ENCODE measurements around the gene PRR20E.
"Not testable (repeated sequence)": the region's sequence is repeated elsewhere in the genome, so short reads cannot be mapped to it uniquely, and the experiment has no call there.

Gene PRR20E

DNA sequence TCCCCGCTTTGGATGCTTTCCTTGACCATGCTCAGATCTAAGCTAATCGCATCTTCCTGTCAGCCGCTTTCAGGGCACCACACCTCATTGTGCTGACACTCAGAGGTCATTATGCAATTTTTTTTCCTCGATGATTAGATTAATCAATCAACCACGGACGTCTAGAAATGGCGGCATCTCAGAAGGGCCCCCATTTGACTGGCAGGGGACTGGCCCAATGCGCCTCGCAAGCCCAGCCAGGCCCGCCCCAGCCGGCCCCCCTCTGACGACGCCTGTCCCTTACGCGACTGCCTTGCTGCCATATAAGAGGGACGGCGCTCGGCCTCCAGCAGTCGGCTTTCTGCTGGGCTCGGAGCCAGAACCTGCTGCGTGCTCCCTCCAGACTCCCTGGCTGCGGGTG lies at the start of gene PRR20E:
PRR20E (plus strand) TSS at position 301 of the 400 bp plus-strand sequence. CDS start 387 bp downstream, outside the sequence.
- not testable (repeated sequence) for H3K4me1 ChIP-seq (ENCODE audit: control insufficient read depth, insufficient read depth, low read length, unreplicated experiment); H3K79me2 ChIP-seq (ENCODE audit: control insufficient read depth, insufficient read depth, low read length, unreplicated experiment); H2AFZ ChIP-seq (ENCODE audit: low read length, unreplicated experiment); H3K36me3 ChIP-seq (ENCODE audit: insufficient read depth, low read length); H3K27me3 ChIP-seq (ENCODE audit: insufficient read depth, low read length); H3K4me3 ChIP-seq (ENCODE audit: low read depth, low read length); H3K27ac ChIP-seq (ENCODE audit: low read depth, low read length)

DNA sequence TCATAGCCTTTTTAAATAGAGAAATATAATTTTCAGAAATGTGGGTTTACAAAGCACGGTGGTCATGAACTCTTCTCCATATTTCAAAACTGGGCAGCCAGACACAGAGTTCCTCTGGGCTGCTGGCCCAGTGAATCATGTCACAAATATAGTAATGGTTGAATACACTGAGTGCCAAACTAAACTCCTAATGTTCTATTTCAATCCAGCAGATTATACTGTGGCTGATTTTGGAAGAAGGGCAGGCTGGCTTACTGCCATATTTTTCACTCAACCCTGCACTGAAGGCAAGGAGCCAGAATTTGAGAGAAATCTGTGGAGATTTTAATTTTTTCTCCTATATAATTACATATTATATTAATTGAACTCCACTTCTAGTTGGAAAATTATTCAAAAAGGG lies 43.3 kb upstream of the PRR20E start:
- H3K27me3 ChIP-seq (ENCODE audit: insufficient read depth, low read length) = no peaks in the 10 kb centered on the region
- no peak overlapping the region for H3K27ac ChIP-seq (ENCODE audit: low read depth, low read length)
- no peak overlapping the region for H3K4me3 ChIP-seq (ENCODE audit: low read depth, low read length)
- H3K36me3 ChIP-seq (ENCODE audit: insufficient read depth, low read length) = no peaks in the 10 kb centered on the region
- H2AFZ ChIP-seq (ENCODE audit: low read length, unreplicated experiment) = no peak overlapping the region
- H3K4me1 ChIP-seq (ENCODE audit: control insufficient read depth, insufficient read depth, low read length, unreplicated experiment) = no peaks in the 10 kb centered on the region
- H3K79me2 ChIP-seq (ENCODE audit: control insufficient read depth, insufficient read depth, low read length, unreplicated experiment) = no peaks in the 10 kb centered on the region

DNA sequence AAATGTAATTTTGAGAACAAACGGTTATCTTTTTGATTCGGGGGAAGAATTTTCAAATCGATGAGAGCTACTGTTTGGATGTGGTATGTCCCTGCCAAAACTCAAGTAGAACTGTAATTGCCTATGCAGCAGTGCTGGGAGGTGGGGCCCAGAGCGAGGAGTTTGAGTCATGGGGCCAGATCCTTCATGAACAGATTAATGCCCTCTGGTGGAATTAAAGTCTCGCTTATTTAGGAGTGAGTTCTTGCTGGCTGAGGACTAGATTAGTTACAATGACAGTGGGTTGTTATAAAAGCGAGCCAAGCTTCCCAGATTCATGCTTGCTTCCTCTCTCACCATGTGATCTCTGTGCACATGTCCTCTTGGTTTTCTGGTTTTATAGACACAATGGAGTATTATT lies 38.1 kb upstream of the PRR20E start:
- H3K4me1 ChIP-seq (ENCODE audit: control insufficient read depth, insufficient read depth, low read length, unreplicated experiment) = no peaks in the 10 kb centered on the region
- no peak overlapping the region for H3K27ac ChIP-seq (ENCODE audit: low read depth, low read length)
- H3K27me3 ChIP-seq (ENCODE audit: insufficient read depth, low read length) = no peaks in the 10 kb centered on the region
- no peak overlapping the region for H2AFZ ChIP-seq (ENCODE audit: low read length, unreplicated experiment)
- H3K79me2 ChIP-seq (ENCODE audit: control insufficient read depth, insufficient read depth, low read length, unreplicated experiment) = no peaks in the 10 kb centered on the region
- H3K4me3 ChIP-seq (ENCODE audit: low read depth, low read length) = no peak overlapping the region
- no peaks in the 10 kb centered on the region for H3K36me3 ChIP-seq (ENCODE audit: insufficient read depth, low read length)

DNA sequence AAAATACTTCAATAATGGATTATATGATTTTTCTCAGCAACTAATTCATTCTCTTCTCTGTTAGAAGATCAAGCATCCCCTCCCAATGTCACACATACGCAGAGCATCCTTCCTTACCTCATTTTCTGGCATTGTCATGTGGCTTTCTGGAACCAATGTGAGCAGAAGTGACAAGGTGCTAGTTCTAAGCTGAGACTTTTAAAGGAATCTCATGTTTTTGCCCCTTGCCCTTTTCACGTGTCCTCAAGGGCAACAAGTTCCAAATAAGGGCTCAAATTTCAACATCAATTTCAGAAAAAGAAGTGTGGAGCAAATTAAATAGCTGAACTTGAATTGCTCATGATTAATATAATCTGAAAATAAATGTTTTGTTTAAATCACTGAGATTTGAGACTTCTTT lies 30.9 kb upstream of the PRR20E start:
- Histone ChIP-seq H3K27me3 (ENCODE audit: insufficient read depth, low read length) (no peaks in the 10 kb centered on the region), H2AFZ (ENCODE audit: low read length, unreplicated experiment) (no peak overlapping the region), H3K36me3 (ENCODE audit: insufficient read depth, low read length) (no peaks in the 10 kb centered on the region), H3K4me3 (ENCODE audit: low read depth, low read length) (no peak overlapping the region), H3K4me1 (ENCODE audit: control insufficient read depth, insufficient read depth, low read length, unreplicated experiment) (no peaks in the 10 kb centered on the region), H3K79me2 (ENCODE audit: control insufficient read depth, insufficient read depth, low read length, unreplicated experiment) (no peaks in the 10 kb centered on the region), H3K27ac (ENCODE audit: low read depth, low read length) (no peak overlapping the region)

DNA sequence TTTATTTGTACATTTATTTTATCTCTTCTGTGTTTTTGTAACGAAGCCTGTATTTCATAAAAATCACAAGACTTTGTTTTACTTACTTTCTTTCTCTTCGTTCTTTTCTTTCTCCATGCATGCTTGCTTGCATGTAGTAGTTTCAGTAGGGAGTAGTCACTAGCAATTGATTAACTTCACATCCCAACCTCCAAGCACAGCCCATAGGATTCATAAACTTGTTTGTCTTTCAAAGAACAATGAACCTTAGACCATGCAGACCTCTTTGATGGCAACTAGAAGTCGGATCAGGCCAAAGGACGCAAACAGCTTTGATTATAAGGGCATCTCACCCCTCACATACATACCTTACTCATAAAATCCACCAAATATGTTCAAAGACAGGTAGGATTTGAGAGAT lies 29.4 kb upstream of the PRR20E start:
- no peak overlapping the region for H3K27ac ChIP-seq (ENCODE audit: low read depth, low read length)
- no peak overlapping the region for H2AFZ ChIP-seq (ENCODE audit: low read length, unreplicated experiment)
- no peaks in the 10 kb centered on the region for H3K27me3 ChIP-seq (ENCODE audit: insufficient read depth, low read length)
- no peak overlapping the region for H3K4me3 ChIP-seq (ENCODE audit: low read depth, low read length)
- no peaks in the 10 kb centered on the region for H3K4me1 ChIP-seq (ENCODE audit: control insufficient read depth, insufficient read depth, low read length, unreplicated experiment)
- no peaks in the 10 kb centered on the region for H3K36me3 ChIP-seq (ENCODE audit: insufficient read depth, low read length)
- H3K79me2 ChIP-seq (ENCODE audit: control insufficient read depth, insufficient read depth, low read length, unreplicated experiment) = no peaks in the 10 kb centered on the region

DNA sequence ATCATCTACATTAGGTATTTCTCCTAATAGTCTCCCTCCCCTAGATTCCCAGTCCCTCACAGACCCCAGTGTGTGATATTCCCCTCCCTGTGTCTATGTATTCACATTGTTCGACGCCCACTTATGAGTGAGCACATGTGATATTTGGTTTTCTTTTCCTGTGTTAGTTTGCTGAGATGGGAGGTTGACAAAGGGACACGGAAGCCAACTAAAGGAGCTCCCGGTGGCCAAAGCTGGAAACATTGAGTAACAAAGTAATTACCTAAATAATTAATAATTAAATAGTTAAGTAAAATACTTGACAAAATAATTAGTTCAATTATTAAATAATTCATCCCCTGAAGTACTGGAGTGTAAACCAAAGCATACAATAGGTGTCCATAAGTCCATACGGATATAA lies 28.0 kb upstream of the PRR20E start:
- Histone ChIP-seq H3K36me3 (ENCODE audit: insufficient read depth, low read length) (no peaks in the 10 kb centered on the region), H3K27ac (ENCODE audit: low read depth, low read length) (no peak overlapping the region), H3K27me3 (ENCODE audit: insufficient read depth, low read length) (no peaks in the 10 kb centered on the region), H3K4me1 (ENCODE audit: control insufficient read depth, insufficient read depth, low read length, unreplicated experiment) (no peaks in the 10 kb centered on the region), H2AFZ (ENCODE audit: low read length, unreplicated experiment) (no peak overlapping the region), H3K4me3 (ENCODE audit: low read depth, low read length) (no peak overlapping the region), H3K79me2 (ENCODE audit: control insufficient read depth, insufficient read depth, low read length, unreplicated experiment) (no peaks in the 10 kb centered on the region)

DNA sequence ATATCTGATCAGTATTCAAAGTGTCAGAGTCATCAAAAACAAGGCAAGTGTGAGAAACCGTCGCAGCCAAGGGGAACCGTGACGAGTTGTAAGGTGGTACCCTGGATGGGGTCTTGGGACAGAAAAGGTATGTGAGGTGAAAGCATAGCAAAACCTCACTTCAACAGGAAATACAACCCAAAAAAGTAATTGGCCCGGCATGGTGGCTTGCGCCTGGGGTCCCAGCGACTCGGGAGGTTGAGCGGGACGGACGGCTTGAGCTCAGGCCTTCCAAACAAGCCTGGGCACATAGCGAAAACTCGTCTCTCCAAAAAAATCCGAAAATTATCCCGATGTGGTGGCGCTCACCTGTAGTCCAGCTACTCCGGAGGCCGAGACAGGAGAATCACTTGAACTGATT lies 27.2 kb upstream of the PRR20E start:
- H3K27ac ChIP-seq (ENCODE audit: low read depth, low read length); H3K4me3 ChIP-seq (ENCODE audit: low read depth, low read length): not testable (repeated sequence)

DNA sequence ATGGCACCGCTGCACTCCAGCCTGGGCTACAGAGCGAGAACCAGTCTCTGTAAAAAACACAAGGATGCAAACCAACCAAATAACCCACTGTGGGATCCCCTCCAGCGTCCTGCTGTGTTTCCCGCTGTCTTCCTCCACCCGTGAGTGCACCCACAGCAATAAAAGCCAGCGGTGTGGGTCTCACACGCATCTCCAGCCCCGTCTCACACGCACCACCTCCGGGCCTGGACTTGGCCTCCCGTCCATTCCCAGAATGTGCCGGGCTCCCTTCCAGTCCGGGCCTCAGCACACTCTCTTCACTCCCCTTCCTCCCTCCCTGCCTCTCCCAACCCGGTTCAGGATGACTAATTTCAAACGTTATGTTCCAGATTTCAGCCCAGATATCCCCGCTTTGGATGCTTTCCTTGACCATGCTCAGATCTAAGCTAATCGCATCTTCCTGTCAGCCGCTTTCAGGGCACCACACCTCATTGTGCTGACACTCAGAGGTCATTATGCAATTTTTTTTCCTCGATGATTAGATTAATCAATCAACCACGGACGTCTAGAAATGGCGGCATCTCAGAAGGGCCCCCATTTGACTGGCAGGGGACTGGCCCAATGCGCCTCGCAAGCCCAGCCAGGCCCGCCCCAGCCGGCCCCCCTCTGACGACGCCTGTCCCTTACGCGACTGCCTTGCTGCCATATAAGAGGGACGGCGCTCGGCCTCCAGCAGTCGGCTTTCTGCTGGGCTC lies 26.6 kb upstream of the PRR20E start, which contains the start of gene PRR20A:
PRR20A (plus strand) TSS at position 684 of the 734 bp plus-strand sequence. CDS start 387 bp downstream, outside the sequence.
- H3K79me2 ChIP-seq (ENCODE audit: control insufficient read depth, insufficient read depth, low read length, unreplicated experiment); H2AFZ ChIP-seq (ENCODE audit: low read length, unreplicated experiment); H3K27ac ChIP-seq (ENCODE audit: low read depth, low read length); H3K27me3 ChIP-seq (ENCODE audit: insufficient read depth, low read length); H3K36me3 ChIP-seq (ENCODE audit: insufficient read depth, low read length); H3K4me1 ChIP-seq (ENCODE audit: control insufficient read depth, insufficient read depth, low read length, unreplicated experiment); H3K4me3 ChIP-seq (ENCODE audit: low read depth, low read length): not testable (repeated sequence)

More for the DNA sequence above, 27.2 kb upstream of the PRR20E start:
- not testable (repeated sequence) for H3K36me3 ChIP-seq (ENCODE audit: insufficient read depth, low read length); H2AFZ ChIP-seq (ENCODE audit: low read length, unreplicated experiment); H3K79me2 ChIP-seq (ENCODE audit: control insufficient read depth, insufficient read depth, low read length, unreplicated experiment); H3K27me3 ChIP-seq (ENCODE audit: insufficient read depth, low read length); H3K4me1 ChIP-seq (ENCODE audit: control insufficient read depth, insufficient read depth, low read length, unreplicated experiment)

DNA sequence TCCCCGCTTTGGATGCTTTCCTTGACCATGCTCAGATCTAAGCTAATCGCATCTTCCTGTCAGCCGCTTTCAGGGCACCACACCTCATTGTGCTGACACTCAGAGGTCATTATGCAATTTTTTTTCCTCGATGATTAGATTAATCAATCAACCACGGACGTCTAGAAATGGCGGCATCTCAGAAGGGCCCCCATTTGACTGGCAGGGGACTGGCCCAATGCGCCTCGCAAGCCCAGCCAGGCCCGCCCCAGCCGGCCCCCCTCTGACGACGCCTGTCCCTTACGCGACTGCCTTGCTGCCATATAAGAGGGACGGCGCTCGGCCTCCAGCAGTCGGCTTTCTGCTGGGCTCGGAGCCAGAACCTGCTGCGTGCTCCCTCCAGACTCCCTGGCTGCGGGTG lies 19.8 kb upstream of the PRR20E start, which contains the start of gene PRR20B:
PRR20B (plus strand) TSS at position 301 of the 400 bp plus-strand sequence. CDS start 387 bp downstream, outside the sequence.
- not testable (repeated sequence) for H3K27ac ChIP-seq (ENCODE audit: low read depth, low read length); H3K27me3 ChIP-seq (ENCODE audit: insufficient read depth, low read length)

DNA sequence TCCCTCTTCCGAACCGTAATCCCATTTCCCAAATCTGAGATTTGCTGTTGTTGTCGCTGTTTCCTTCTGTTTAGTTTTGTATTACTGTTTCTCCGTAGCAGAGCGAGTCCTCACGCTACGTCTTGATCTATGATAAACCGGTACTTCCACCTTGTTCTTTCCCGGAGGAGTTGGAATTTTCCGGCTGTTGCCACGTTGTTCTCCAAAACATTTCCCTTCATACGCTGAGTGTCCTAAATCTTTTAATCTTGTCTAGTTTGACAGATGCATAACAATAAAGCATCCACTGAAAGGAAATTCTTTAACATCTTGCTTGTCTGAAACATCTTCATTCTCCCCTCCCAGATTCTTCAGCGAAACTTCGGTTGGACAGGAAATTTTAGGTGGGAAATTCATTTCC lies 18.9 kb upstream of the PRR20E start:
- not testable (repeated sequence) for H3K4me1 ChIP-seq (ENCODE audit: control insufficient read depth, insufficient read depth, low read length, unreplicated experiment); H3K27me3 ChIP-seq (ENCODE audit: insufficient read depth, low read length); H3K4me3 ChIP-seq (ENCODE audit: low read depth, low read length); H2AFZ ChIP-seq (ENCODE audit: low read length, unreplicated experiment); H3K79me2 ChIP-seq (ENCODE audit: control insufficient read depth, insufficient read depth, low read length, unreplicated experiment); H3K36me3 ChIP-seq (ENCODE audit: insufficient read depth, low read length); H3K27ac ChIP-seq (ENCODE audit: low read depth, low read length)

More for the DNA sequence above, 19.8 kb upstream of the PRR20E start, which contains the start of gene PRR20B:
- H3K36me3 ChIP-seq (ENCODE audit: insufficient read depth, low read length); H2AFZ ChIP-seq (ENCODE audit: low read length, unreplicated experiment); H3K4me1 ChIP-seq (ENCODE audit: control insufficient read depth, insufficient read depth, low read length, unreplicated experiment); H3K79me2 ChIP-seq (ENCODE audit: control insufficient read depth, insufficient read depth, low read length, unreplicated experiment); H3K4me3 ChIP-seq (ENCODE audit: low read depth, low read length): not testable (repeated sequence)

DNA sequence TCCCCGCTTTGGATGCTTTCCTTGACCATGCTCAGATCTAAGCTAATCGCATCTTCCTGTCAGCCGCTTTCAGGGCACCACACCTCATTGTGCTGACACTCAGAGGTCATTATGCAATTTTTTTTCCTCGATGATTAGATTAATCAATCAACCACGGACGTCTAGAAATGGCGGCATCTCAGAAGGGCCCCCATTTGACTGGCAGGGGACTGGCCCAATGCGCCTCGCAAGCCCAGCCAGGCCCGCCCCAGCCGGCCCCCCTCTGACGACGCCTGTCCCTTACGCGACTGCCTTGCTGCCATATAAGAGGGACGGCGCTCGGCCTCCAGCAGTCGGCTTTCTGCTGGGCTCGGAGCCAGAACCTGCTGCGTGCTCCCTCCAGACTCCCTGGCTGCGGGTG lies 13.2 kb upstream of the PRR20E start, which contains the start of gene PRR20C:
PRR20C (plus strand) TSS at position 301 of the 400 bp plus-strand sequence. CDS start 387 bp downstream, outside the sequence.
- not testable (repeated sequence) for H3K4me3 ChIP-seq (ENCODE audit: low read depth, low read length); H3K79me2 ChIP-seq (ENCODE audit: control insufficient read depth, insufficient read depth, low read length, unreplicated experiment); H3K27me3 ChIP-seq (ENCODE audit: insufficient read depth, low read length); H3K36me3 ChIP-seq (ENCODE audit: insufficient read depth, low read length); H3K27ac ChIP-seq (ENCODE audit: low read depth, low read length); H3K4me1 ChIP-seq (ENCODE audit: control insufficient read depth, insufficient read depth, low read length, unreplicated experiment); H2AFZ ChIP-seq (ENCODE audit: low read length, unreplicated experiment)
